HUES48 (cell line): Measurements from ENCODE around the gene OTOS.

Experiments used
- H3K27ac ChIP-seq: one replicate; pipeline ENCODE4 v1.7.0; 2013; ENCODE audit warnings: low read depth, low read length, inconsistent platforms
- H3K27me3 ChIP-seq: 2 replicates; pipeline ENCODE4 v1.6.1; 2013; ENCODE audit warnings: mild to moderate bottlenecking, low read length; ENCODE audit not compliant: control insufficient read depth, insufficient read depth
- H3K36me3 ChIP-seq: 2 replicates; pipeline ENCODE4 v1.6.1; 2013; ENCODE audit warnings: low read length; ENCODE audit not compliant: control insufficient read depth, insufficient read depth
- H3K4me1 ChIP-seq: 2 replicates; pipeline ENCODE4 v1.6.1; 2013; ENCODE audit warnings: mild to moderate bottlenecking, low read length; ENCODE audit not compliant: control insufficient read depth, insufficient read depth
- H3K4me3 ChIP-seq: 2 replicates; pipeline ENCODE4 v1.5.1; 2013; ENCODE audit warnings: mild to moderate bottlenecking, low read depth, low read length
- H3K9ac ChIP-seq: 2 replicates; pipeline ENCODE4 v1.6.1; 2013; ENCODE audit warnings: mild to moderate bottlenecking, low read depth, low read length, moderate library complexity
- H3K9me3 ChIP-seq: 2 replicates; pipeline ENCODE4 v1.6.1; 2013; ENCODE audit warnings: low read length; ENCODE audit not compliant: control insufficient read depth, insufficient read depth

The OTOS gene

GRCh38 chr2:240166761-240167587, 26.5 kb upstream of the OTOS start:
- Histone ChIP-seq H3K4me3 (no peak overlapping the region), H3K9me3 (peaks cover 7% of the 10 kb centered on the region; the same call in 1 of the 2 replicates), H3K36me3 (no peaks in the 10 kb centered on the region), H3K4me1 (no peaks in the 10 kb centered on the region), H3K9ac (no peak overlapping the region), H3K27ac (no peak overlapping the region), H3K27me3 (no peaks in the 10 kb centered on the region)

GRCh38 chr2:240166191-240166590, 25.7 kb upstream of the OTOS start:
- no peak overlapping the region for H3K4me3 ChIP-seq
- no peaks in the 10 kb centered on the region for H3K27me3 ChIP-seq
- peaks cover 7% of the 10 kb centered on the region; the same call in 1 of the 2 replicates for H3K9me3 ChIP-seq

GRCh38 chr2:240165661-240166060, 25.2 kb upstream of the OTOS start:
- Histone ChIP-seq H3K27me3 (no peaks in the 10 kb centered on the region), H3K9me3 (peaks cover 7% of the 10 kb centered on the region; the same call in 1 of the 2 replicates), H3K27ac (no peak overlapping the region), H3K9ac (no peak overlapping the region), H3K36me3 (no peaks in the 10 kb centered on the region), H3K4me3 (no peak overlapping the region), H3K4me1 (no peaks in the 10 kb centered on the region)

More at GRCh38 chr2:240166191-240166590, 25.7 kb upstream of the OTOS start:
- Histone ChIP-seq H3K27ac (no peak overlapping the region), H3K4me1 (no peaks in the 10 kb centered on the region), H3K36me3 (no peaks in the 10 kb centered on the region), H3K9ac (no peak overlapping the region)

GRCh38 chr2:240165034-240165433, 24.6 kb upstream of the OTOS start:
- no peak overlapping the region for H3K27ac ChIP-seq
- H3K36me3 ChIP-seq: no peaks in the 10 kb centered on the region
- H3K9me3 ChIP-seq: peaks cover 7% of the 10 kb centered on the region; the same call in 1 of the 2 replicates
- H3K9ac ChIP-seq: no peak overlapping the region
- no peaks in the 10 kb centered on the region for H3K4me1 ChIP-seq
- H3K27me3 ChIP-seq: no peaks in the 10 kb centered on the region
- no peak overlapping the region for H3K4me3 ChIP-seq

- no peak overlapping the region for H3K27ac ChIP-seq
- H3K9ac ChIP-seq: no peak overlapping the region
- no peaks in the 10 kb centered on the region for H3K27me3 ChIP-seq
- H3K36me3 ChIP-seq: no peaks in the 10 kb centered on the region
- peaks cover 7% of the 10 kb centered on the region; the same call in 1 of the 2 replicates for H3K9me3 ChIP-seq
- H3K4me1 ChIP-seq: no peaks in the 10 kb centered on the region
- H3K4me3 ChIP-seq: no peak overlapping the region
Observed at GRCh38 chr2:240164586-240164985, 24.1 kb upstream of the OTOS start.

- Histone ChIP-seq H3K36me3 (no peaks in the 10 kb centered on the region), H3K9me3 (peaks cover 7% of the 10 kb centered on the region; the same call in 1 of the 2 replicates), H3K27ac (no peak overlapping the region), H3K4me3 (no peak overlapping the region), H3K4me1 (no peaks in the 10 kb centered on the region), H3K27me3 (no peaks in the 10 kb centered on the region), H3K9ac (no peak overlapping the region)
Observed at GRCh38 chr2:240163844-240164574, 23.6 kb upstream of the OTOS start.

GRCh38 chr2:240162939-240163714, 22.7 kb upstream of the OTOS start:
- Histone ChIP-seq H3K9ac (no peak overlapping the region), H3K4me1 (no peaks in the 10 kb centered on the region), H3K9me3 (peaks cover 7% of the 10 kb centered on the region; the same call in 1 of the 2 replicates), H3K4me3 (no peak overlapping the region), H3K27ac (no peak overlapping the region), H3K27me3 (no peaks in the 10 kb centered on the region), H3K36me3 (no peaks in the 10 kb centered on the region)

- Histone ChIP-seq H3K9ac (no peak overlapping the region), H3K36me3 (no peaks in the 10 kb centered on the region), H3K27ac (no peak overlapping the region), H3K4me1 (no peaks in the 10 kb centered on the region), H3K4me3 (no peak overlapping the region), H3K9me3 (peaks cover 7% of the 10 kb centered on the region; the same call in 1 of the 2 replicates), H3K27me3 (no peaks in the 10 kb centered on the region)
Observed at GRCh38 chr2:240162531-240162930, 22.1 kb upstream of the OTOS start.

- Histone ChIP-seq H3K9ac (no peak overlapping the region), H3K27ac (no peak overlapping the region), H3K36me3 (no peaks in the 10 kb centered on the region), H3K27me3 (no peaks in the 10 kb centered on the region), H3K4me3 (no peak overlapping the region), H3K9me3 (peaks cover 7% of the 10 kb centered on the region; the same call in 1 of the 2 replicates), H3K4me1 (0 out of 2 replicates have a peak, but pooled peaks cover under 1% of the 10 kb centered on the region)
Observed at GRCh38 chr2:240162032-240162431, 21.6 kb upstream of the OTOS start.

GRCh38 chr2:240161087-240161750, 20.8 kb upstream of the OTOS start:
- Histone ChIP-seq H3K27ac (no peak overlapping the region), H3K9me3 (peaks cover 7% of the 10 kb centered on the region; the same call in 1 of the 2 replicates), H3K36me3 (no peaks in the 10 kb centered on the region), H3K4me3 (no peak overlapping the region), H3K4me1 (0 out of 2 replicates have a peak, but pooled peaks cover 3% of the 10 kb centered on the region), H3K27me3 (no peaks in the 10 kb centered on the region), H3K9ac (no peak overlapping the region)
